Astrocyte of the cerebellum (primary cell): ENCODE measurements around the gene TMEM59.

Experiments
- DNase-seq: peaks from one replicate; pipeline ENCODE4 v3.0.0-alpha.2; 2011; ENCODE audit warnings: low read depth
- H3K4me3 ChIP-seq: 2 replicates; pipeline ENCODE4 v1.5.1; 2011; ENCODE audit warnings: mild to moderate bottlenecking, low read depth, low read length, moderate library complexity
- in situ Hi-C: cut with HindIII; loops from 2 replicates; pipeline ENCODE4 v1.10.0; 2017; ENCODE audit warnings: low sequenced_read_pairs
- TF ChIP-seq, protein P1 (sequence below): IDR thresholded peaks from 2 replicates; pipeline ENCODE4 v1.5.1; 2012; ENCODE audit warnings: low read length, low read depth, moderate library complexity, mild to moderate bottlenecking; ENCODE audit errors: missing control alignments

The TMEM59 gene, protein sequence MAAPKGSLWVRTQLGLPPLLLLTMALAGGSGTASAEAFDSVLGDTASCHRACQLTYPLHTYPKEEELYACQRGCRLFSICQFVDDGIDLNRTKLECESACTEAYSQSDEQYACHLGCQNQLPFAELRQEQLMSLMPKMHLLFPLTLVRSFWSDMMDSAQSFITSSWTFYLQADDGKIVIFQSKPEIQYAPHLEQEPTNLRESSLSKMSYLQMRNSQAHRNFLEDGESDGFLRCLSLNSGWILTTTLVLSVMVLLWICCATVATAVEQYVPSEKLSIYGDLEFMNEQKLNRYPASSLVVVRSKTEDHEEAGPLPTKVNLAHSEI

DNA sequence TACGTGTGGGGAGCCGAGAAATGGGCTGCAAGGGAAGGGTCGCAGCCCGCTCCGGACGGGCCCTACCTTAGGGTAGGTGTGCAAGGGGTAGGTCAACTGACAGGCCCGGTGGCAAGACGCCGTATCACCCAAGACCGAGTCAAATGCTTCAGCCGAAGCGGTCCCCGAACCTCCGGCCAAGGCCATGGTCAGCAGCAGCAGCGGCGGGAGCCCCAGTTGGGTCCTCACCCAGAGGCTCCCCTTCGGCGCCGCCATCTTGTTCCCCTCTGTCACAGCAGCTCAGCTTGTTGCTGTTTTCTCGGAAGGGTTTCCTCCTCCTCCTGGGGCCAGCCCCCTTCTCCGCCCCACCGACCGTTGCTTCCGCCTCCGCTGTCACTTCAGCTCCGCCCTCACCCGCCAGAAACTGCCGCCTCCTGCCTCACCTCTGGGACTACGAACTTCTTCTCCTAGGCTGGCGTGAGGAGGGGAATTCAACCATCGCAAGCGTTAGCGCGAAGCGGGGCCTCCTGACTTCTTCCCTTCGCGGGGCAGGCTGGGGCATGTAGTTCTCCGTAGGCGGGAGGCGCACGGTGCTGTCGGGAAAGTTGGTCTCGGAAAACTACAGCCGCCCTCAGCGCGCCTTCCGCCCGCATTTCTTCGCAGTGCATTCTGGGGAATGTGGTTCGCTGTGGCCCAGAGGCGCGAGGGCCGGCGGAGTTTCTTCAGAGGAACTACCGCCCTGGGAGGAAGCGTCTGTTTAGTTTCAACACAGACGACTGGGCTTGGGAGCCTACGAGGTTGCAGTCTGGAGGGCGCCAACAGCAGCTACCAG is at the start of gene TMEM59, which contains the start of gene TCEANC2:
Gene TMEM59 (minus strand): TSS at position 271 of the 811 bp plus-strand sequence. CDS start 16 bp downstream, at position 255.
Gene TCEANC2 (plus strand): TSS at position 675 of the 811 bp plus-strand sequence. CDS start 815 bp downstream, outside the sequence.
- peak; percentile 98 for DNase-seq
- TF ChIP-seq, protein P1, sequence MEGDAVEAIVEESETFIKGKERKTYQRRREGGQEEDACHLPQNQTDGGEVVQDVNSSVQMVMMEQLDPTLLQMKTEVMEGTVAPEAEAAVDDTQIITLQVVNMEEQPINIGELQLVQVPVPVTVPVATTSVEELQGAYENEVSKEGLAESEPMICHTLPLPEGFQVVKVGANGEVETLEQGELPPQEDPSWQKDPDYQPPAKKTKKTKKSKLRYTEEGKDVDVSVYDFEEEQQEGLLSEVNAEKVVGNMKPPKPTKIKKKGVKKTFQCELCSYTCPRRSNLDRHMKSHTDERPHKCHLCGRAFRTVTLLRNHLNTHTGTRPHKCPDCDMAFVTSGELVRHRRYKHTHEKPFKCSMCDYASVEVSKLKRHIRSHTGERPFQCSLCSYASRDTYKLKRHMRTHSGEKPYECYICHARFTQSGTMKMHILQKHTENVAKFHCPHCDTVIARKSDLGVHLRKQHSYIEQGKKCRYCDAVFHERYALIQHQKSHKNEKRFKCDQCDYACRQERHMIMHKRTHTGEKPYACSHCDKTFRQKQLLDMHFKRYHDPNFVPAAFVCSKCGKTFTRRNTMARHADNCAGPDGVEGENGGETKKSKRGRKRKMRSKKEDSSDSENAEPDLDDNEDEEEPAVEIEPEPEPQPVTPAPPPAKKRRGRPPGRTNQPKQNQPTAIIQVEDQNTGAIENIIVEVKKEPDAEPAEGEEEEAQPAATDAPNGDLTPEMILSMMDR, result no peak
- peak within 1 kb of the TSS; percentile 67 for H3K4me3 ChIP-seq
- in situ Hi-C loops, result no loop called here

GRCh38 chr1:54100500-54100899 is 47.5 kb upstream of the TMEM59 start:
- TF ChIP-seq, protein P1, result no peak
- no peak for DNase-seq
- in situ Hi-C loops, result no loop called here
- no peak overlapping the region for H3K4me3 ChIP-seq

DNA sequence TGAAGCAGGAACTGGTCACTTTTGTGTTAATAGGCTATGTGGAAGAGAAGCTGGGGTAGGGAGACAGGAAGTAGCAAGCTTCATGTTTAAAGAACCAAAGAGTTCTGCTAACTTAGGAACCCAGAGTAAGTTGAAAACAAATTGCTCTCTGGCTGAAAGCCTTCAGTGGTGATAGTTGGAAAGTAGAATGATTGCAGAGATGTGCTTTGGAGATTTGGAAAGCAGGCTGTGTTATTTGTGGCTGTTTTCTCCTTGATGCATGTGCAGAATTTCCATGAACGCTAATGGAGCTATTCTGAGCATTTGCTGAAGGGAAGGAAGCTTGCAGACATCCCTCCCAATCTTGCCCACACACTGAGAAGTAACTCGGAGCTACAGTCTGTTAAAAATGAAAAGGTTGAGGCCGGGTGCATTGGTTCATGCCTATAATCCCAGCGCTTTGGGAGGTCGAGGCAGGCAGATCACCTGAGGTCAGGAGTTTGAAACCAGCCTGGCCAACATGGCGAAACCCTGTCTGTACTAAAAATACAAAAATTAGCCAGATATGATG is 46.1 kb upstream of the TMEM59 start:
- TF ChIP-seq, protein P1, result no peak
- DNase-seq, result no peak
- no peak overlapping the region for H3K4me3 ChIP-seq
- in situ Hi-C loops, result no loop called here

DNA sequence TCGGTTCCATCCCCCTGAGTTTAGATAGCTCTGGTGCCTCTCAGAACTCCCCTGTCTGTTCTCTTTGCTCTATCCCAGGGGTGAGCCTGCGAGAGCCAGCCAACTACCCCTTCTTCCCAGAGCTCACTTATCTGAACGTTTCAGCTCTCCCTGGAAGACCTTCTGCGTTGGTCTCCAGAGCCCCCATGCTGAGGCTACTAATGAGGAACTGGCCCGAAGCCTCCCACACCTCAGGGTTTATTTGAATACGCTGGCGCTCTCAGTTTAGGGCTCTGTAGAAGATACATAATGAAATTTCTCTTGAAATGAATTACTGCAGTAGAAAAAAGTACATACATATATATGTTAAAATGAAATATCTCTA is 43.9 kb upstream of the TMEM59 start:
- TF ChIP-seq, protein P1, result no peak
- no peak overlapping the region for H3K4me3 ChIP-seq
- in situ Hi-C loops, result no loop called here
- DNase-seq, result no peak

DNA sequence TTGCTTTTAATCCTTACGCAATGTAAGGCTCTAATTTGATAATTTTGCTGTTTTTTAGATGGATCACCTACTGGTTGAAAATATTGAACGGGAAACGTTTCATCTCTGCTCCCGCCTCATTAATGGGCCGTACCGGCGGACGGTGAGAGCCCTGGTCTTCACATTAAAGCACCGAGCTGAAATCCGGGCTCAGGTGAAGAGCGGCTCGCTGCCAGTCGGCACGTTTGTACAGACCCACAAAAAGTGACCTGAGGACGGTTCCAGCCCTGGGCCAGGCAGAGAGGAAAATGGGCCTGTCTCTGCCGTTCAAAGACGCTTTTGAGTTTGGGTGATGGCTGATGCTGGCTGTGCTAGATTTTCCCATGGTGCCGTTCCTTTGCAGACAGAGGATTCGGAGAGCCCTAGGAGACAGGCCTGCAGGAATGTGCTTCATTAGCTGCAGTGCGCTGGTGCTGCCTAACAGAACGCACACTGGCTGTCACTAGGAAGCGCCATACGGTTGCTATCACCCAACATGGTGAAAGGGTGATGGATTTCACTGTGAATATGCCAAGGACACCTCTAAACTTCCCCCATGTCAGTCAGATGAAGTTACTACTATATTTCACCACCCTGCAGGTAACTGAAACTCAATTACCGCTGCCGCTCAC is 43.3 kb upstream of the TMEM59 start:
- H3K4me3 ChIP-seq, result no peak overlapping the region
- DNase-seq, result no peak
- in situ Hi-C loops, result no loop called here
- TF ChIP-seq, protein P1, result no peak
